ENCODE results near the gene PHKB.

Gene PHKB

GRCh38 chr16:47481698-47482374 lies 20.7 kb downstream of the PHKB start:
- no peak for ATAC-seq
- Mint-ChIP-seq H3K9me3 (no peaks in the 10 kb centered on the region), H3K27ac (no peak overlapping the region), H3K4me3 (no peak overlapping the region), H3K36me3 (no peaks in the 10 kb centered on the region), H3K4me1 (peaks cover 33% of the 10 kb centered on the region)
- DNase-seq (ENCODE audit: low spot score in 2 of 2), result no peak

GRCh38 chr16:47483616-47484015 lies 22.5 kb downstream of the PHKB start:
- no peak overlapping the region for H3K27ac Mint-ChIP-seq

GRCh38 chr16:47486856-47487255 lies 25.7 kb downstream of the PHKB start:
- DNase-seq (ENCODE audit: low spot score in 2 of 2) (no peak), ATAC-seq (no peak)
- Mint-ChIP-seq H3K36me3 (no peaks in the 10 kb centered on the region), H3K4me3 (no peak overlapping the region), H3K9me3 (no peaks in the 10 kb centered on the region), H3K27ac (no peak overlapping the region), H3K4me1 (peaks cover 7% of the 10 kb centered on the region)

More at GRCh38 chr16:47483616-47484015, 22.5 kb downstream of the PHKB start:
- DNase-seq (ENCODE audit: low spot score in 2 of 2), result no peak
- H3K36me3 Mint-ChIP-seq, result no peaks in the 10 kb centered on the region
- peaks cover 30% of the 10 kb centered on the region for H3K4me1 Mint-ChIP-seq
- ATAC-seq, result peak; percentile 56
- no peak overlapping the region for H3K4me3 Mint-ChIP-seq
- H3K9me3 Mint-ChIP-seq, result no peaks in the 10 kb centered on the region

- peaks cover 12% of the 10 kb centered on the region for H3K4me1 Mint-ChIP-seq
- ATAC-seq, result no peak
- H3K4me3 Mint-ChIP-seq, result no peak overlapping the region
- H3K36me3 Mint-ChIP-seq, result no peaks in the 10 kb centered on the region
- no peaks in the 10 kb centered on the region for H3K9me3 Mint-ChIP-seq
- no peak for DNase-seq (ENCODE audit: low spot score in 2 of 2)
- H3K27ac Mint-ChIP-seq, result no peak overlapping the region
Observed at GRCh38 chr16:47488051-47488450, 26.9 kb downstream of the PHKB start.

- no peak overlapping the region for H3K27ac Mint-ChIP-seq
- ATAC-seq (no peak), DNase-seq (ENCODE audit: low spot score in 2 of 2) (no peak)
- no peak overlapping the region for H3K4me3 Mint-ChIP-seq
- no peaks in the 10 kb centered on the region for H3K36me3 Mint-ChIP-seq
- peaks cover 9% of the 10 kb centered on the region for H3K4me1 Mint-ChIP-seq
- no peaks in the 10 kb centered on the region for H3K9me3 Mint-ChIP-seq
Observed at GRCh38 chr16:47490471-47490870, 29.3 kb downstream of the PHKB start.

GRCh38 chr16:47492036-47492427 lies 30.9 kb downstream of the PHKB start:
- peak overlapping the region; percentile 23 for H3K27ac Mint-ChIP-seq
- no peak for DNase-seq (ENCODE audit: low spot score in 2 of 2)
- no peak overlapping the region for H3K4me3 Mint-ChIP-seq

GRCh38 chr16:47492428-47493377 lies 31.6 kb downstream of the PHKB start:
- Mint-ChIP-seq H3K36me3 (peaks cover 6% of the 10 kb centered on the region), H3K9me3 (no peaks in the 10 kb centered on the region), H3K4me3 (peak overlapping the region; percentile 7), H3K27ac (peak overlapping the region; percentile 23), H3K4me1 (peaks cover 9% of the 10 kb centered on the region)
- DNase-seq (ENCODE audit: low spot score in 2 of 2), result no peak
- ATAC-seq, result peak; percentile 47

More at GRCh38 chr16:47492036-47492427, 30.9 kb downstream of the PHKB start:
- no peak for ATAC-seq
- no peaks in the 10 kb centered on the region for H3K36me3 Mint-ChIP-seq
- no peaks in the 10 kb centered on the region for H3K9me3 Mint-ChIP-seq
- H3K4me1 Mint-ChIP-seq, result peaks cover 9% of the 10 kb centered on the region

- peak overlapping the region; percentile 7 for H3K4me3 Mint-ChIP-seq
- H3K9me3 Mint-ChIP-seq, result no peaks in the 10 kb centered on the region
- peaks cover 9% of the 10 kb centered on the region for H3K4me1 Mint-ChIP-seq
- no peak for DNase-seq (ENCODE audit: low spot score in 2 of 2)
- ATAC-seq, result no peak
- no peak overlapping the region for H3K27ac Mint-ChIP-seq
- peaks cover 12% of the 10 kb centered on the region for H3K36me3 Mint-ChIP-seq
Observed at GRCh38 chr16:47493381-47494337, 32.5 kb downstream of the PHKB start.

- Mint-ChIP-seq H3K4me1 (no peaks in the 10 kb centered on the region), H3K4me3 (no peak overlapping the region), H3K27ac (no peak overlapping the region), H3K9me3 (no peaks in the 10 kb centered on the region), H3K36me3 (peaks cover 46% of the 10 kb centered on the region)
- no peak for DNase-seq (ENCODE audit: low spot score in 2 of 2)
- no peak for ATAC-seq
Observed at GRCh38 chr16:47499080-47499699, 38.1 kb downstream of the PHKB start.

GRCh38 chr16:47499700-47500264 lies 38.7 kb downstream of the PHKB start:
- H3K36me3 Mint-ChIP-seq, result peaks cover 52% of the 10 kb centered on the region
- no peaks in the 10 kb centered on the region for H3K4me1 Mint-ChIP-seq
- DNase-seq (ENCODE audit: low spot score in 2 of 2) (no peak), ATAC-seq (no peak)
- no peak overlapping the region for H3K27ac Mint-ChIP-seq
- H3K9me3 Mint-ChIP-seq, result no peaks in the 10 kb centered on the region
- H3K4me3 Mint-ChIP-seq, result no peak overlapping the region

- Mint-ChIP-seq H3K4me1 (no peaks in the 10 kb centered on the region), H3K4me3 (no peak overlapping the region), H3K27ac (no peak overlapping the region), H3K9me3 (no peaks in the 10 kb centered on the region), H3K36me3 (peaks cover 52% of the 10 kb centered on the region)
- DNase-seq (ENCODE audit: low spot score in 2 of 2) (no peak), ATAC-seq (no peak)
Observed at GRCh38 chr16:47503936-47504335, 42.8 kb downstream of the PHKB start.

- H3K9me3 Mint-ChIP-seq, result no peaks in the 10 kb centered on the region
- ATAC-seq, result no peak
- H3K27ac Mint-ChIP-seq, result no peak overlapping the region
- no peaks in the 10 kb centered on the region for H3K4me1 Mint-ChIP-seq
- DNase-seq (ENCODE audit: low spot score in 2 of 2), result no peak
- H3K36me3 Mint-ChIP-seq, result peaks cover 52% of the 10 kb centered on the region
- H3K4me3 Mint-ChIP-seq, result no peak overlapping the region
Observed at GRCh38 chr16:47504599-47504998, 43.5 kb downstream of the PHKB start.

GRCh38 chr16:47506800-47507199 lies 45.7 kb downstream of the PHKB start:
- no peak overlapping the region for H3K27ac Mint-ChIP-seq
- H3K36me3 Mint-ChIP-seq, result peaks cover 37% of the 10 kb centered on the region

GRCh38 chr16:47507701-47508100 lies 46.6 kb downstream of the PHKB start:
- no peak overlapping the region for H3K27ac Mint-ChIP-seq
- DNase-seq (ENCODE audit: low spot score in 2 of 2) (no peak), ATAC-seq (no peak)
- no peaks in the 10 kb centered on the region for H3K4me1 Mint-ChIP-seq
- peaks cover 37% of the 10 kb centered on the region for H3K36me3 Mint-ChIP-seq
- H3K4me3 Mint-ChIP-seq, result no peak overlapping the region
- no peaks in the 10 kb centered on the region for H3K9me3 Mint-ChIP-seq

More at GRCh38 chr16:47506800-47507199, 45.7 kb downstream of the PHKB start:
- DNase-seq (ENCODE audit: low spot score in 2 of 2), result no peak
- no peak overlapping the region for H3K4me3 Mint-ChIP-seq
- H3K9me3 Mint-ChIP-seq, result no peaks in the 10 kb centered on the region
- no peak for ATAC-seq
- H3K4me1 Mint-ChIP-seq, result no peaks in the 10 kb centered on the region
